Fibroblast of mammary gland (primary cell): Measurements from ENCODE around the gene BIN1.

Experiments
- DNase-seq: peaks from one replicate; pipeline ENCODE4 v3.0.0-alpha.2; 2010; ENCODE audit warnings: low read depth
- H3K4me3 ChIP-seq: 2 replicates; pipeline ENCODE4 v1.5.1; 2011; ENCODE audit warnings: low read depth, mild to moderate bottlenecking, low read length, moderate library complexity; ENCODE audit not compliant: control insufficient read depth
- TF ChIP-seq, protein P1 (sequence below): conservative IDR thresholded peaks from 2 replicates; pipeline ENCODE4 v1.5.1; 2011; ENCODE audit warnings: low read depth, low read length, inconsistent platforms; ENCODE audit not compliant: control insufficient read depth, insufficient read depth

Gene BIN1

DNA sequence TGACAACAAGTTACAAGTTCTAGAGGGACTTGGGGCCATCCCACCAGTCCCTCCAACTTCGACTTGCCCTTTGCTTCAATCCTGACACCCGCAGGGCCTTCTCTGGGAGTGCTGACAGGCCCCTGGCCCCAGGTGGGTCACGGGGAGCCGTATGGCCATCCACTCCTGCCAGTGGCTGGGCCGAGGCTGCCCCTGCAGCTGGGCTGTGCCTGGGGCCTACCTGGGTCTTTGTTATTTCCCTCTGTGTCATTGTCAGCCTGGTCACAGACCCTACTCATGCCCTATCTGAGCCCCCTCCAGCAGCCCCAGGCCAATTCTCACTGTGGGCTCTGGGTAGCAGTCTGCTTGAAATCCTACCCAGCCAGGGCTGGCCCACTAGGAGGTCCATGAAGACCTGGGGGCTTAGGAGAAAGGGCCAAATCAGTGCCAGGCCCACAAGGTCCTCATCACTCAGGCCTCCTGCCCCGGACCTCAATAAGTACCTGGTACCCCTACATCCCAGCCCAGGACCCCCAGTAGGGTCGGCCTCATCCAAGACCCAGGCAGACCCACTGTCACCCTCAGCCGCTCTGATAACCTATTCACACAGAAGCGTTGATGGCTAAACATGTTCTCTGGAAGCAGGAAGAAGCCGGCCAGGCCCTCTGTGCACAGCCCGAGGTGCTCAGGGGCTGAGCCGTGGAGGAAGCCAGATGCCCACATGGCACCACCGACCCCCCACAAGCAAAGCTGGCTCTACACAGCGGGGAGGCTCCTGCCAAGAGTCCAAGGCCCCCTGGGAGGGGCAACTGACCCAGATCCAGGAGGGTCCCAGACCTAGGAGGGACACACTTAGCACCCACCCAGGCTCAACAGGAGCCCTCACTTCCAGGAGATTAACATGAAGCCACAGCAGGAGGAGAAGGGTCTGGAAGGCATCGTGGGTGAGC, 57.7 kb downstream of the BIN1 start:
- no peak overlapping the region for H3K4me3 ChIP-seq
- no peak for DNase-seq
- TF ChIP-seq, protein P1, sequence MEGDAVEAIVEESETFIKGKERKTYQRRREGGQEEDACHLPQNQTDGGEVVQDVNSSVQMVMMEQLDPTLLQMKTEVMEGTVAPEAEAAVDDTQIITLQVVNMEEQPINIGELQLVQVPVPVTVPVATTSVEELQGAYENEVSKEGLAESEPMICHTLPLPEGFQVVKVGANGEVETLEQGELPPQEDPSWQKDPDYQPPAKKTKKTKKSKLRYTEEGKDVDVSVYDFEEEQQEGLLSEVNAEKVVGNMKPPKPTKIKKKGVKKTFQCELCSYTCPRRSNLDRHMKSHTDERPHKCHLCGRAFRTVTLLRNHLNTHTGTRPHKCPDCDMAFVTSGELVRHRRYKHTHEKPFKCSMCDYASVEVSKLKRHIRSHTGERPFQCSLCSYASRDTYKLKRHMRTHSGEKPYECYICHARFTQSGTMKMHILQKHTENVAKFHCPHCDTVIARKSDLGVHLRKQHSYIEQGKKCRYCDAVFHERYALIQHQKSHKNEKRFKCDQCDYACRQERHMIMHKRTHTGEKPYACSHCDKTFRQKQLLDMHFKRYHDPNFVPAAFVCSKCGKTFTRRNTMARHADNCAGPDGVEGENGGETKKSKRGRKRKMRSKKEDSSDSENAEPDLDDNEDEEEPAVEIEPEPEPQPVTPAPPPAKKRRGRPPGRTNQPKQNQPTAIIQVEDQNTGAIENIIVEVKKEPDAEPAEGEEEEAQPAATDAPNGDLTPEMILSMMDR, result no peak

DNA sequence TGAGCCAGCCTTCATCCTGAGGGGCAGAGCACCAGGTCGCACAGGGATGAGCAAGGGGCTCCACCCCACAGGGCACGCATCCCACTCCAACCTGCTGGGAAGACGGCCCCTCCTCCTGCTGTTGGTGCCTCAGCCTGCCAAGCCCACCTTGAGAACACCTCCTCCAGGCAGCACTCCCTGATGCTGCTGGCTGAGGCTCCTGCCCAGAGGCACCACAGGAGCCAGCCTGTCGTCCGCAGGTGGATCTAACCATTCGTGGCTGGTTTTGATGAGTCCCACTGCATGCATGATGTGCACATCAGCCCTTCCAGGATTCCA, 58.4 kb downstream of the BIN1 start:
- TF ChIP-seq, protein P1, result no peak
- no peak for DNase-seq
- H3K4me3 ChIP-seq, result no peak overlapping the region

DNA sequence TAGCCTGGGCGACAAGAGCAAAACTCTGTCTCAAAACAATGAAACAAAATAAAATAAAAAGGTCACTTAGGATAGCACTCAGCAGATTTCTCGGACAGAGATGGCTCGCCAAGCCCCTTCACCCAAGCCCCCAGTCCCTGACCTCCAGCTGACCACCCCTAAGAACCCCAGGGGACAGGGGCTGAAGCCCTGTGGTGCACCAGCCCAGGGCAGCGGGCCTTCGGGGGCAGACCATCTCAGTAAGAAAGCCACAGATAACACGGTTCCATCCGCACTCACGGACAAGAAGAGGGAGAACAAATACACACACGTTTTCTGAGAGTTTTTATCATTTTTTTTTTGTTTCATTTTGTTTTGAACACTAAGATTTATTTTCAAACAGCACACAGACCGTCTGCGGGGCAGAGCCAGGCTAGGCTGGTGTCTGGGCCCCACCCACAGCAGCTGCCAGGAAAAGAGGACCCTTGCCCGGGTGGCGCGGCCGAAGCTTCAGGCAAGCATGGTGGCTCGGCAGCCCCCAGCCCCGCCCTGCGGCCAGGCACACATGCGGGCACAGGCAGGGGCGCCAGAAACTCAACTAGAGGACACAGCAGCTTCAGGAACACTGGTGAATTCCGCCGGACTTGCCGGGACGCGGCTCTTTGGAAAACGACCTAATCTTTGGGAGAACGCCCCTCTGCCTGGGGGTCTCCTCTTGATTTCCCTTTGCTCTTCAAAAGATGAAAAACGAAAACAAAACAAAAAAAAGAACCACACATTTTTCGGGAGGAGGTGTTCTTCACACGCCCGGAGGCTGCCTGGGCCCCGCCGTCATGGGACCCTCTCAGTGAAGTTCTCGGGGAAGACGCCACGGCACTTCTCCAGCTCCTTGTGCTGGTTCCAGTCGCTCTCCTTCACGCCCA, 59.0 kb downstream of the BIN1 start:
- DNase-seq, result no peak
- TF ChIP-seq, protein P1, result no peak
- no peak overlapping the region for H3K4me3 ChIP-seq

DNA sequence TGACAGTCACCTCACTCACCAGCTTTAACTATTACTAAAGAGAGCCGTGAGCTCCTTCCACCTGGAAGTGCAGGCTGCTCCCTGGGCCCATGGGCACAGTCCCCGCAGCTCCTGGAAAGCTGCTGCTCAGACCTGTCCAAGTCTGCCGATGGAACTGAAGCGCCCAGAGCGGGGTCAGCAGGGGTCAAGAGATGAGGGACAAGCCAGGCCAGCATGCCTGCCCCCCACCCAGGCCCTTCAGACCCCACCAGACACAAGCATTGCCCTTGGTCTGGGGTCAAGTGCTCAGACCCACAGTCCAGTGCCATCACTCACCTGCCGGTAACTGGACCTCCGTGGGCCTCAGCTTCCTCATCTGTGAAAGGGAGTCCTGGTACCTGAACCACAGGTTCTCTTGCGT, 59.9 kb downstream of the BIN1 start:
- TF ChIP-seq, protein P1, result no peak
- no peak overlapping the region for H3K4me3 ChIP-seq
- DNase-seq, result no peak

DNA sequence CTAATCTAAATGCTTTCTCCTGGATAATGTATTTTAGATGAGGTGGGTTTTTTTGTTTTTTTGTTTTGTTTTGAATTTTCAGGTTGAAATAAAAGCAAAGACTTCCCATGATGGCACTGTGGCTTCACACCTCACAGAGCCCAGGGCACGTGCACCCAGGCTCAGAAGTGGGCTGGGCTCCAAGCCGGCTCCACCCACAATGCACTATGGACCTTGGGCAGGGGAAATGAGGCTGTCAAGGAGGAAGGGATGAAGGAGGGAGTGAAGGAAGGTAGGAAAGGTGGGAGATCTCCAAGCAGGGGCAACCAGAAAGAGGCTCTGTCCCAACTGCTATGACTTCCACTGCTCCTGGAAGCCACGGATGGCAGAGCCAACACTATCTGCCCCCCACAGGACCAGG, 60.4 kb downstream of the BIN1 start:
- no peak overlapping the region for H3K4me3 ChIP-seq
- TF ChIP-seq, protein P1, result no peak
- no peak for DNase-seq

DNA sequence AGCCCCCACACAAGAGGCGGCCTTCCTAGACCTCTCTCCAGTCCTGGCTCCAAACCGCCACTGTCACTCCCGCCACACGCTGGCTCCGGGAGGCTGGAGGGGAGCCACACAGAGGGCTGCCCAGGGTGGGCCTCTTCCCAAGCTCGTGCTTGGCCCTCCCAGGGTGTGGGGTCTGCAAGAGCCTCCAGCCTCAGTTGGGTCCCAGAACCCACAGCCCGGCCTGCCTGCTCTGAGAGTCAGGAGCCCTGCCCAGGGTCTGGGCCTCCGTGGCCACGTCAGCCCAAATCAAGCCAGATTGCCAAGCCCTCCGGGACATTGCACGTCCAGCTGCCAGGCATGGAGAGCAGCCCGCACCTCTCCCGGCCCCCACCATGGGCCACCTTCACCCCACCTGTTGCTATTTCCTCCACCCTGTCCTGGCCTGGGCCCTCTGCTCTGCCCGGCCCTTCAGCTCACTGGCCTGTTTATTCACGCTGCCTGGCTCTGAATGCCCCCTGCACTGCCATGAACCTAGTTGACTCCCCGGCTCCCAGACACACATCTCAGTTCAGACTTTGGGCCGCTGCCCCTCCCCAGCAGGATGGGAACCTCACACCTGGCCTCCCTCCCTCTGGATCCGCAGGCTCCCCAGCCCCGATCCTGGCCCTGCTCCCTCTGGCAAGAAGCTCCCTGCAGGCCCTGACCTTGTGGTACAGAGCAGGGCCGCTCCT, 61.0 kb downstream of the BIN1 start:
- H3K4me3 ChIP-seq, result no peak overlapping the region
- peak; percentile 34 for DNase-seq
- TF ChIP-seq, protein P1, result no peak
